Caco-2 (cell line): ENCODE data around the gene ALPL. TPM values are rescaled to one million over a fixed set of nuclear protein-coding genes. Genes with fewer than 3 reads are reported as not detected.

Source experiments
- BruUV-seq: library from RNA; stranded (reverse); fragments of 400-500 nt; replicated peaks from 2 replicates; lab custom pipeline; 2021; lab: Mats Ljungman, UMichigan
- CTCF ChIA-PET: fragments of 300-600 bp; sonication (Branson Sonifier 250); formaldehyde crosslinking; loops from one replicate; lab custom pipeline; 2022; ENCODE audit warnings: antibody characterized with exemption; lab: Charles Lee
- POLR2A ChIA-PET: fragments of 300-600 bp; sonication (Branson Sonifier 250); formaldehyde crosslinking; loops from one replicate; lab custom pipeline; 2022; ENCODE audit warnings: antibody characterized with exemption; lab: Charles Lee
- DNase-seq, 2 experiments: peaks; one replicate each; pipeline versions ENCODE4 v3.0.0 to v3.0.0-alpha.2; 2020 to 2022
- H3K27me3 ChIP-seq: replicated peaks from 2 replicates; pipeline ENCODE4 v1.6.0; 2011; ENCODE audit warnings: low read length; ENCODE audit not compliant: control insufficient read depth, insufficient read depth
- H3K36me3 ChIP-seq: 2 replicates; pipeline ENCODE4 v1.5.1; 2011; ENCODE audit warnings: low read length; ENCODE audit not compliant: control insufficient read depth, insufficient read depth
- H3K4me1 ChIP-seq: fragments of 250-450 bp; sonication (Bioruptor Pico); 2 replicates; pipeline ENCODE4 v1.5.1; 2020; ENCODE audit warnings: mild to moderate bottlenecking
- H3K4me3 ChIP-seq: 2 replicates; pipeline ENCODE4 v1.5.1; 2011; ENCODE audit warnings: low read depth, mild to moderate bottlenecking, control low read depth, low read length
- H3K9me3 ChIP-seq: fragments of 250-450 bp; sonication (Bioruptor Pico); 2 replicates; pipeline ENCODE4 v1.5.1; 2020; ENCODE audit warnings: mild to moderate bottlenecking, moderate library complexity
- H3K27ac Mint-ChIP-seq: one replicate; pipeline ENCODE4 v1.8.0; 2022; ENCODE audit warnings: mixed read lengths; ENCODE audit not compliant: unreplicated experiment
- H3K27me3 Mint-ChIP-seq: one replicate; pipeline ENCODE4 v1.8.0; 2022; ENCODE audit warnings: mixed read lengths; ENCODE audit not compliant: insufficient read depth, unreplicated experiment
- H3K36me3 Mint-ChIP-seq: one replicate; pipeline ENCODE4 v1.8.0; 2022; ENCODE audit warnings: mild to moderate bottlenecking, mixed read lengths; ENCODE audit not compliant: insufficient read depth, unreplicated experiment
- H3K4me1 Mint-ChIP-seq: one replicate; pipeline ENCODE4 v1.8.0; 2022; ENCODE audit warnings: low read depth, mixed read lengths; ENCODE audit not compliant: unreplicated experiment
- H3K4me3 Mint-ChIP-seq: one replicate; pipeline ENCODE4 v1.8.0; 2022; ENCODE audit warnings: mild to moderate bottlenecking, moderate library complexity, mixed read lengths; ENCODE audit not compliant: unreplicated experiment
- H3K9me3 Mint-ChIP-seq: one replicate; pipeline ENCODE4 v1.8.0; 2022; ENCODE audit warnings: mixed read lengths; ENCODE audit not compliant: unreplicated experiment
- CTCF ChIP-seq, 2 experiments: fragments of 200-600 bp in 1 of 2; IDR thresholded peaks; 1 replicate in 1 of 2; 2 replicates in 1 of 2; pipeline versions ENCODE4 v1.5.1 to v1.8.0; 2011 to 2022; ENCODE audit warnings: antibody characterized with exemption in 1 of 2, control low read depth in 1 of 2, inconsistent platforms in 1 of 2, low read depth in 1 of 2, low read length in 1 of 2, mild to moderate bottlenecking in 1 of 2, moderate library complexity in 1 of 2; ENCODE audit not compliant: insufficient read depth in 1 of 2, severe bottlenecking in 1 of 2, unreplicated experiment in 1 of 2
- intact Hi-C: fragments of 100-400 bp; cut with micrococcal nuclease; formaldehyde crosslinking; loops from one replicate; pipeline ENCODE4 v1.10.0; 2022; ENCODE audit not compliant: unreplicated experiment
- total RNA-seq: library from RNA; stranded (reverse); gene quantifications from 2 replicates; pipeline ENCODE4 v1.2.3, GENCODE V29; 2022

Gene ALPL
- total RNA-seq, 1 experiment from 2014 or later: 0.79 TPM

DNA sequence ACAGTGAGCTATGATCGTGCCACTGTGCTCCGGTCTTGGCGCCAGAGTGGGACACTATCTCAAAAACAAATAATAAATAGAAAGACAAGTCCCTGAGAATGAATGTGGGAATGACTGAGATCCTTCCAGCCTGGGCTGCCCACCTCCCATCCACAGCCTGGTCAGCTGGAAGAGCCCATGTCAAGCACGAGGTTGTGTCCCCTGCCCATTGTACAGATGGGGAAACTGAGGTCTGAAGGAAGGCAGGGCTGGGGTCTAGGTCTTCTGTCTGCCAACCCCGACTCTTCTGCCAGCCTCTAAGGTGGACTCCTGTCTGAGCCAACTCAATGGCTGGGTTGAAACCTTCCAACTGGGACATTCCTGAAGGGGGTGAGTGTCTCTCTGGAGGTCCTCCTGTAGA lies 80.4 kb downstream of the ALPL start:
- no peaks in the 10 kb centered on the region for H3K9me3 Mint-ChIP-seq
- H3K4me3 Mint-ChIP-seq: no peak overlapping the region
- no peak overlapping the region for H3K27ac Mint-ChIP-seq
- CTCF ChIA-PET: no interaction called here
- BruUV-seq: no TSS peak
- no peaks in the 10 kb centered on the region for H3K36me3 Mint-ChIP-seq
- H3K36me3 ChIP-seq: no peaks in the 10 kb centered on the region
- intact Hi-C loops: no loop called here
- no peaks in the 10 kb centered on the region for H3K4me1 Mint-ChIP-seq
- no peak for DNase-seq
- POLR2A ChIA-PET: no interaction called here
- H3K27me3 Mint-ChIP-seq: peaks cover 8% of the 10 kb centered on the region
- no peaks in the 10 kb centered on the region for H3K4me1 ChIP-seq
- H3K27me3 ChIP-seq: no peaks in the 10 kb centered on the region
- H3K4me3 ChIP-seq: no peak overlapping the region
- no peak for TF ChIP-seq CTCF (IDR thresholded peaks at IDR 0.05; ENCODE audit: insufficient read depth in 1 of 2, low read depth in 1 of 2, low read length in 1 of 2, severe bottlenecking in 1 of 2, unreplicated experiment in 1 of 2)
- no peaks in the 10 kb centered on the region for H3K9me3 ChIP-seq

- no peak for TF ChIP-seq CTCF (IDR thresholded peaks at IDR 0.05; ENCODE audit: insufficient read depth in 1 of 2, low read depth in 1 of 2, low read length in 1 of 2, severe bottlenecking in 1 of 2, unreplicated experiment in 1 of 2)
- Mint-ChIP-seq H3K27me3 (peaks cover 5% of the 10 kb centered on the region), H3K9me3 (no peaks in the 10 kb centered on the region), H3K4me1 (no peaks in the 10 kb centered on the region), H3K36me3 (no peaks in the 10 kb centered on the region), H3K27ac (no peak overlapping the region), H3K4me3 (no peak overlapping the region)
- ChIA-PET CTCF (no interaction called here), POLR2A (no interaction called here)
- intact Hi-C loops: no loop called here
- no TSS peak for BruUV-seq
- H3K27me3 ChIP-seq: no peaks in the 10 kb centered on the region
- no peaks in the 10 kb centered on the region for H3K36me3 ChIP-seq
- no peaks in the 10 kb centered on the region for H3K4me1 ChIP-seq
- no peaks in the 10 kb centered on the region for H3K9me3 ChIP-seq
- DNase-seq: no peak
- no peak overlapping the region for H3K4me3 ChIP-seq
Observed at GRCh38 chr1:21590126-21590880, 81.1 kb downstream of the ALPL start.

DNA sequence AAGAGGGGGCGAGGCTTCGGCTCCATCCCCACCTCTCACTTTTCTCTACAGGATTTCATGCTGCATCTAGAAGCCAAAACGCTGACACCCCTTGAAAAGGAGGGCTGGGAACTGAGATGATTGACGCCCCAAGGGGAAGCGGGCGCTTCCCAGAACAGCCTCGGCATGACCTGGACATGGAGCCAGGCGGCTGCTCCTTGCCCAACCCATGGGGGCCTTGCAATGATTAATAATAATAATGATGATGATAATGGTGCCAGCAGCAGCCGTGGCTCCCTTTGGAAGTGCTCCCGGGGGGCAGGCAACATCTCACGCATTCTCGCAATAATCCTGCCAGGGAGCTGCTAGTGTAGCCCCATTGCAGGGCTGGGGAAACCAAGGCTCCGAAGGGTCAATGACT lies 81.7 kb downstream of the ALPL start:
- Mint-ChIP-seq H3K9me3 (no peaks in the 10 kb centered on the region), H3K27ac (no peak overlapping the region), H3K27me3 (peaks cover 5% of the 10 kb centered on the region), H3K36me3 (no peaks in the 10 kb centered on the region), H3K4me3 (no peak overlapping the region), H3K4me1 (no peaks in the 10 kb centered on the region)
- Histone ChIP-seq H3K4me3 (no peak overlapping the region), H3K9me3 (no peaks in the 10 kb centered on the region), H3K27me3 (no peaks in the 10 kb centered on the region), H3K4me1 (no peaks in the 10 kb centered on the region), H3K36me3 (no peaks in the 10 kb centered on the region)
- CTCF ChIA-PET: no interaction called here
- intact Hi-C loops: no loop called here
- no peak for DNase-seq
- TF ChIP-seq CTCF (IDR thresholded peaks at IDR 0.05; ENCODE audit: insufficient read depth in 1 of 2, low read depth in 1 of 2, low read length in 1 of 2, severe bottlenecking in 1 of 2, unreplicated experiment in 1 of 2): no peak
- BruUV-seq: no TSS peak
- POLR2A ChIA-PET: no interaction called here
